Measurements from ENCODE around the gene AHCYL2. TPM values are rescaled to one million over a fixed set of nuclear protein-coding genes. Genes with fewer than 3 reads are reported as not detected.

AHCYL2 gene
- total RNA-seq, 2 donors from 2014 or later, result 262 to 397 TPM

DNA sequence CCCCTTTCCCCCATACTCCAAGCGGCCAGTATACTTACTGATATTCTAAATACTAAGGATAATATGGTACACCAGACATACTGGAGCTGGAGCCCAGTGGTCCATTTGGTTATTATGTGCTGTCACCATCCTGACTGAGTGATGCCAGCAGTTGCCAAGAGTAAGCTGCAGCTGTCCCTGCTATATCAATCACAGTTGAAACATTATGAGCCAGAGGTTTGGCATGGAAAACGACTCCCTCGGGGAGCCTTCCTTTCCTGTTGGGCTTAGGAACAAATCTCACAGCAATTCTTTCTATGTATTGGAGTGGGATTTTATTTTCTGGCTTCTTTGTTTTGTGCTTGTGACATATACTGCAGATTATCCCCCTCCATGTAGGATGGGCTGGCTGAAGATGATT lies 242.0 kb downstream of the AHCYL2 start:
- no peaks in the 10 kb centered on the region for H3K27me3 ChIP-seq
- H3K4me3 ChIP-seq, result no peak overlapping the region
- H3K9me3 ChIP-seq, result no peaks in the 10 kb centered on the region
- H3K9ac ChIP-seq (ENCODE audit: low read depth in 2 of 2, low read length in 2 of 2), result no peak overlapping the region
- no peak for DNase-seq
- no peaks in the 10 kb centered on the region for H3K4me1 ChIP-seq
- intact Hi-C loops (cut with DNase I), result no loop called here
- no peak overlapping the region for H3K27ac ChIP-seq
- TF ChIP-seq, protein P1, sequence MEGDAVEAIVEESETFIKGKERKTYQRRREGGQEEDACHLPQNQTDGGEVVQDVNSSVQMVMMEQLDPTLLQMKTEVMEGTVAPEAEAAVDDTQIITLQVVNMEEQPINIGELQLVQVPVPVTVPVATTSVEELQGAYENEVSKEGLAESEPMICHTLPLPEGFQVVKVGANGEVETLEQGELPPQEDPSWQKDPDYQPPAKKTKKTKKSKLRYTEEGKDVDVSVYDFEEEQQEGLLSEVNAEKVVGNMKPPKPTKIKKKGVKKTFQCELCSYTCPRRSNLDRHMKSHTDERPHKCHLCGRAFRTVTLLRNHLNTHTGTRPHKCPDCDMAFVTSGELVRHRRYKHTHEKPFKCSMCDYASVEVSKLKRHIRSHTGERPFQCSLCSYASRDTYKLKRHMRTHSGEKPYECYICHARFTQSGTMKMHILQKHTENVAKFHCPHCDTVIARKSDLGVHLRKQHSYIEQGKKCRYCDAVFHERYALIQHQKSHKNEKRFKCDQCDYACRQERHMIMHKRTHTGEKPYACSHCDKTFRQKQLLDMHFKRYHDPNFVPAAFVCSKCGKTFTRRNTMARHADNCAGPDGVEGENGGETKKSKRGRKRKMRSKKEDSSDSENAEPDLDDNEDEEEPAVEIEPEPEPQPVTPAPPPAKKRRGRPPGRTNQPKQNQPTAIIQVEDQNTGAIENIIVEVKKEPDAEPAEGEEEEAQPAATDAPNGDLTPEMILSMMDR (IDR thresholded peaks at IDR 0.05), result no peak
- no peaks in the 10 kb centered on the region for H3K36me3 ChIP-seq

DNA sequence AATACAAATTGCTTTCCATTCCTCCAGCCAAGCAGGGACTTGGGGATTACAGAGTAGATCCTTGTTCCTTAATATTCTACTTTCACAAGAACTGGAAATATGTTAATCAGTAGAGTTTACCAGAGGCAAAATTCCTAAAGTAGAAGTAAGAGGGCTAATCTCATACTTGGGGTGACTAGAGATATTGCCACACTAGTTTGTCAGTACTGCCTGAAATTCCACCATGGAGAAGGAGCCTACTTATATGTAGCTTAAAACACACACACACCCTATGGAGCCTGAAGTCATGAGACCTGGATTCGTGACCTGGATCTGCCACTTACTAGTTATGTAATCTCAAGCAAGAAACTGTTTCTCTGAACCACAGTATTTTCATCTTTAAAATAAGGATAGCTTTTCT lies 243.3 kb downstream of the AHCYL2 start:
- TF ChIP-seq, protein P1 (IDR thresholded peaks at IDR 0.05), result no peak
- intact Hi-C loops (cut with DNase I), result no loop called here
- no peak for DNase-seq
- Histone ChIP-seq H3K27ac (no peak overlapping the region), H3K4me1 (no peaks in the 10 kb centered on the region), H3K36me3 (no peaks in the 10 kb centered on the region), H3K9ac (ENCODE audit: low read depth in 2 of 2, low read length in 2 of 2) (no peak overlapping the region), H3K4me3 (no peak overlapping the region), H3K9me3 (no peaks in the 10 kb centered on the region), H3K27me3 (no peaks in the 10 kb centered on the region)

DNA sequence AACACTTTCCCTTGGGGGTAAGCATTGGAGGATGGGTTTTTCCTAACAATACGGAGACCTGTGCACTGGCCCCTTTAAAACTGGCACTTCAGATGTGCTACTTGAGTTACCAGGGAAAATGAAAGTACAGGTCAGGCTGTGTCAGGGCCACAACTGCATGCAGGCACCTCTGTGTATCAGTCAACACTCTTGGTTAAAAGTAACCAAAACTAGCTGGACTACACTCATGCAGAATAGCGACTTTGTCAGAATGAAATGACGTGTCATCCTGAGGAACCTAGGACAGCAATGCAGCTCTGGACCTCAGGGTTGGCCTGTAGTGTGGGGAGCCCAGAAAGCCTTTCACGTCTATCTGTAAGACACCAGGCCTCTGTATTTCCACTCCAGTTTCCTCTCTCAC lies 243.7 kb downstream of the AHCYL2 start:
- intact Hi-C loops (cut with DNase I), result no loop called here
- no peak overlapping the region for H3K27ac ChIP-seq
- H3K36me3 ChIP-seq, result no peaks in the 10 kb centered on the region
- no peaks in the 10 kb centered on the region for H3K4me1 ChIP-seq
- no peak overlapping the region for H3K4me3 ChIP-seq
- no peak for DNase-seq
- H3K9ac ChIP-seq (ENCODE audit: low read depth in 2 of 2, low read length in 2 of 2), result no peak overlapping the region
- H3K9me3 ChIP-seq, result no peaks in the 10 kb centered on the region
- TF ChIP-seq, protein P1 (IDR thresholded peaks at IDR 0.05), result no peak
- H3K27me3 ChIP-seq, result no peaks in the 10 kb centered on the region

DNA sequence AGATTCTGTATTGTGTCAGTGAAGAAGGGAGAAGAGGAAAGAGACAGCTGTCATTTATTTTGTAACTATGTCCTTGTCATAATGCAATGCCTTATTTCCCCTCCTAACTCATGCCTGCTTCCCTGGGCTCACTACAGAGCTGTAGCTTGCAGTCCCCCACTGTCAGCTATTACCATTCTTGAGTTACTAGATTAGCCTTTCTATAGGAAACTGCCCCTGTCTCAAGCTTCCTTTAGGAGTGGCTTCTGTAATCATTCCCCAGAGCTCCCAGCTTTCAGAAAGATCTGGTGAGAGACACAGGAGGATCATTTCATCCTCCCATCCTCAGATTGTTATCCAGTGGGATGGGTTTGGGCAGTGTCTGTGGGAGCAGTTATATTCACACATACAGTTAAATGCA lies 245.1 kb downstream of the AHCYL2 start:
- H3K9ac ChIP-seq (ENCODE audit: low read depth in 2 of 2, low read length in 2 of 2), result no peak overlapping the region
- no peak overlapping the region for H3K27ac ChIP-seq
- H3K9me3 ChIP-seq, result no peaks in the 10 kb centered on the region
- no peaks in the 10 kb centered on the region for H3K4me1 ChIP-seq
- no peak overlapping the region for H3K4me3 ChIP-seq
- intact Hi-C loops (cut with DNase I), result loop anchor here (5.0 kb wide), 2 partner anchors 103 to 253 kb away; no protein-coding TSS in a partner anchor
- DNase-seq, result no peak
- no peaks in the 10 kb centered on the region for H3K27me3 ChIP-seq
- TF ChIP-seq, protein P1 (IDR thresholded peaks at IDR 0.05), result no peak
- H3K36me3 ChIP-seq, result no peaks in the 10 kb centered on the region

DNA sequence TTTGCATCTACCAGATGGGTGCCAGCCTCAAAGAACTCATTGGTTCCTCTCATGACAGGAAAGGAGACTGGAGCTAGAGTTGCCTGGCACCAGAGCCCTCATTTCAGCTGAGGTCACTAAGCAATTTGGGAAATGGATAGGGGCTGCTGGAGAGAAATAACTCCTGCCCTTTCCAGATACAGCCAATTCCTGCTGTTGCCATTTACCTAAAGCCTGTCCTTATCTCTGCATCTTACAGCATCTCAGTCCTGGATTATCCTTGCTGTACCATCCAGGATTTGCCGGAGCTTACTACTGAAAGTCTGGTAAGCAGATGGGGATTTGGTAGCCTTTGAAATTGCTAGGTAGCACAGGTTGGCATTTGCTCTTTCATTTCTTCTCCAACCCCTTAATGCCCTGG lies 245.6 kb downstream of the AHCYL2 start:
- DNase-seq, result no peak
- H3K4me1 ChIP-seq, result no peaks in the 10 kb centered on the region
- H3K27ac ChIP-seq, result no peak overlapping the region
- H3K9ac ChIP-seq (ENCODE audit: low read depth in 2 of 2, low read length in 2 of 2), result no peak overlapping the region
- intact Hi-C loops (cut with DNase I), result loop anchor here (5.0 kb wide), 2 partner anchors 103 to 253 kb away; no protein-coding TSS in a partner anchor
- H3K4me3 ChIP-seq, result no peak overlapping the region
- TF ChIP-seq, protein P1 (IDR thresholded peaks at IDR 0.05), result no peak
- H3K36me3 ChIP-seq, result no peaks in the 10 kb centered on the region
- H3K9me3 ChIP-seq, result no peaks in the 10 kb centered on the region
- no peaks in the 10 kb centered on the region for H3K27me3 ChIP-seq

Measured in colonic mucosa (tissue), 4 donors.